DND-41 (cell line): Measurements from ENCODE around the gene RAD51B.

Experiments
- EZH2 ChIP-seq: IDR thresholded peaks from 3 replicates; pipeline ENCODE4 v1.6.1; 2012; ENCODE audit warnings: borderline replicate concordance, low read depth, mild to moderate bottlenecking, moderate library complexity, low read length, inconsistent platforms; ENCODE audit not compliant: severe bottlenecking
- TF ChIP-seq, protein P1 (sequence below): IDR thresholded peaks from 2 replicates; pipeline ENCODE4 v1.5.1; 2012; ENCODE audit warnings: borderline replicate concordance, low read length, moderate library complexity, mild to moderate bottlenecking; ENCODE audit not compliant: poor library complexity, severe bottlenecking; ENCODE audit errors: extremely low read depth

DNA sequence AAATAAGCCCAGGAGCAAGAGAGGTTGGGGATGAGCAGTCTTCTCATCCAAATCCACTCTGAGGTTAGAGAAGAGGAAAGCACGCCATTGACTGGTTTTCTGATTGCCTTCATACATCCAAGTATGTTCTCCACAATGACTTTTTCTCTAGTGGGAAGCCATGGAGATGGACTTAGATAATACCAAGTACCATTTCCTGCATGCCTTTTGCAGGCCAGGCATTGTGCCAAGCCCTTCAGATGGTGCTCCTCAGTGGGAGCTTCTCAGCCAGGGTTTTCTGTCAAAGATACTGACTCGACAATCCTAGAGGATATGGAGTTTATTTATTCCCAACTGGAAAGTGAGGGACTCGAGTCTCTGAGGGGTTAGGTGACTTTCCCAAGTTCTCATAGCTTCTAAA lies 755.3 kb downstream of the RAD51B start:
- TF ChIP-seq, protein P1, sequence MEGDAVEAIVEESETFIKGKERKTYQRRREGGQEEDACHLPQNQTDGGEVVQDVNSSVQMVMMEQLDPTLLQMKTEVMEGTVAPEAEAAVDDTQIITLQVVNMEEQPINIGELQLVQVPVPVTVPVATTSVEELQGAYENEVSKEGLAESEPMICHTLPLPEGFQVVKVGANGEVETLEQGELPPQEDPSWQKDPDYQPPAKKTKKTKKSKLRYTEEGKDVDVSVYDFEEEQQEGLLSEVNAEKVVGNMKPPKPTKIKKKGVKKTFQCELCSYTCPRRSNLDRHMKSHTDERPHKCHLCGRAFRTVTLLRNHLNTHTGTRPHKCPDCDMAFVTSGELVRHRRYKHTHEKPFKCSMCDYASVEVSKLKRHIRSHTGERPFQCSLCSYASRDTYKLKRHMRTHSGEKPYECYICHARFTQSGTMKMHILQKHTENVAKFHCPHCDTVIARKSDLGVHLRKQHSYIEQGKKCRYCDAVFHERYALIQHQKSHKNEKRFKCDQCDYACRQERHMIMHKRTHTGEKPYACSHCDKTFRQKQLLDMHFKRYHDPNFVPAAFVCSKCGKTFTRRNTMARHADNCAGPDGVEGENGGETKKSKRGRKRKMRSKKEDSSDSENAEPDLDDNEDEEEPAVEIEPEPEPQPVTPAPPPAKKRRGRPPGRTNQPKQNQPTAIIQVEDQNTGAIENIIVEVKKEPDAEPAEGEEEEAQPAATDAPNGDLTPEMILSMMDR, result no peak
- no peak for TF ChIP-seq EZH2
